KG1 (cell line): ENCODE measurements around the gene AOAH.
"Not testable (repeated sequence)": the region's sequence is repeated elsewhere in the genome, so short reads cannot be mapped to it uniquely, and the experiment has no call there.

Experiments used
- DNase-seq: peaks from one replicate; lab custom pipeline; 2025; lab: John Stamatoyannopoulos, UW

The AOAH gene

GRCh38 chr7:36657036-36657660, 67.1 kb downstream of the AOAH start:
- no peak for DNase-seq

GRCh38 chr7:36654436-36654835, 69.9 kb downstream of the AOAH start:
- DNase-seq = no peak

- no peak for DNase-seq
Observed at GRCh38 chr7:36653663-36654355, 70.5 kb downstream of the AOAH start.

- DNase-seq = no peak
Observed at GRCh38 chr7:36653008-36653662, 71.2 kb downstream of the AOAH start.

- no peak for DNase-seq
Observed at GRCh38 chr7:36652431-36652830, 71.9 kb downstream of the AOAH start.

- DNase-seq = no peak
Observed at GRCh38 chr7:36651404-36651803, 72.9 kb downstream of the AOAH start.

- DNase-seq = no peak
Observed at GRCh38 chr7:36650766-36651312, 73.5 kb downstream of the AOAH start.

GRCh38 chr7:36650320-36650719, 74.0 kb downstream of the AOAH start:
- DNase-seq = no peak

- DNase-seq = not testable (repeated sequence)
Observed at GRCh38 chr7:36649319-36649718, 75.0 kb downstream of the AOAH start.

- DNase-seq = no peak
Observed at GRCh38 chr7:36648441-36648840, 75.9 kb downstream of the AOAH start.

GRCh38 chr7:36644625-36645422, 79.5 kb downstream of the AOAH start:
- no peak for DNase-seq

- no peak for DNase-seq
Observed at GRCh38 chr7:36642414-36642813, 81.9 kb downstream of the AOAH start.

- DNase-seq = no peak
Observed at GRCh38 chr7:36642010-36642409, 82.3 kb downstream of the AOAH start.

GRCh38 chr7:36640682-36641081, 83.6 kb downstream of the AOAH start:
- no peak for DNase-seq

- DNase-seq = peak; percentile 30
Observed at GRCh38 chr7:36639826-36640225, 84.5 kb downstream of the AOAH start.

GRCh38 chr7:36638586-36639263, 85.6 kb downstream of the AOAH start:
- DNase-seq = no peak

- DNase-seq = no peak
Observed at GRCh38 chr7:36638140-36638539, 86.2 kb downstream of the AOAH start.

GRCh38 chr7:36637417-36637816, 86.9 kb downstream of the AOAH start:
- no peak for DNase-seq

- DNase-seq = no peak
Observed at GRCh38 chr7:36636126-36636525, 88.2 kb downstream of the AOAH start.

- DNase-seq = no peak
Observed at GRCh38 chr7:36635091-36635490, 89.2 kb downstream of the AOAH start.

- DNase-seq = no peak
Observed at GRCh38 chr7:36633377-36633776, 90.9 kb downstream of the AOAH start.
